Endothelial cell (in vitro differentiated cells): ENCODE results near the gene RNPS1. TPM values are rescaled to one million over a fixed set of nuclear protein-coding genes. Genes with fewer than 3 reads are reported as not detected.

Experiments used
- DNase-seq: peaks from one replicate; pipeline ENCODE4 v3.0.0; 2021; ENCODE audit warnings: low spot score
- H3K27ac Mint-ChIP-seq: one replicate; pipeline ENCODE4 v1.8.0; 2021; ENCODE audit warnings: mixed read lengths, inconsistent platforms; ENCODE audit not compliant: unreplicated experiment
- H3K27me3 Mint-ChIP-seq: one replicate; pipeline ENCODE4 v1.8.0; 2021; ENCODE audit warnings: mild to moderate bottlenecking, moderate library complexity, mixed read lengths, inconsistent platforms; ENCODE audit not compliant: unreplicated experiment
- H3K36me3 Mint-ChIP-seq: one replicate; pipeline ENCODE4 v1.8.0; 2021; ENCODE audit warnings: mild to moderate bottlenecking, low read depth, mixed read lengths, inconsistent platforms; ENCODE audit not compliant: unreplicated experiment
- H3K4me1 Mint-ChIP-seq: one replicate; pipeline ENCODE4 v1.8.0; 2021; ENCODE audit warnings: mild to moderate bottlenecking, mixed read lengths, inconsistent platforms; ENCODE audit not compliant: unreplicated experiment
- H3K4me3 Mint-ChIP-seq: one replicate; pipeline ENCODE4 v1.8.0; 2021; ENCODE audit warnings: mild to moderate bottlenecking, mixed read lengths, inconsistent platforms; ENCODE audit not compliant: unreplicated experiment
- H3K9me3 Mint-ChIP-seq: one replicate; pipeline ENCODE4 v1.8.0; 2021; ENCODE audit warnings: mixed read lengths, inconsistent platforms; ENCODE audit not compliant: unreplicated experiment
- total RNA-seq: library from RNA; stranded (reverse); fragmentation: NEBNext Ultra II Directional; extraction: Animal tissue kit (Norgen Biotek cat#: 25700); gene quantifications from one replicate; pipeline ENCODE4 v1.2.1, GENCODE V29; 2021; ENCODE audit not compliant: unreplicated experiment
- TF ChIP-seq, protein P1 (sequence below): fragments of 200-600 bp; sonication (generic); IDR thresholded peaks from one replicate; pipeline ENCODE4 v1.5.0; 2021; ENCODE audit warnings: antibody characterized with exemption; ENCODE audit not compliant: unreplicated experiment

Gene RNPS1
- total RNA-seq, 1 donor from 2014 or later = 203 TPM

DNA sequence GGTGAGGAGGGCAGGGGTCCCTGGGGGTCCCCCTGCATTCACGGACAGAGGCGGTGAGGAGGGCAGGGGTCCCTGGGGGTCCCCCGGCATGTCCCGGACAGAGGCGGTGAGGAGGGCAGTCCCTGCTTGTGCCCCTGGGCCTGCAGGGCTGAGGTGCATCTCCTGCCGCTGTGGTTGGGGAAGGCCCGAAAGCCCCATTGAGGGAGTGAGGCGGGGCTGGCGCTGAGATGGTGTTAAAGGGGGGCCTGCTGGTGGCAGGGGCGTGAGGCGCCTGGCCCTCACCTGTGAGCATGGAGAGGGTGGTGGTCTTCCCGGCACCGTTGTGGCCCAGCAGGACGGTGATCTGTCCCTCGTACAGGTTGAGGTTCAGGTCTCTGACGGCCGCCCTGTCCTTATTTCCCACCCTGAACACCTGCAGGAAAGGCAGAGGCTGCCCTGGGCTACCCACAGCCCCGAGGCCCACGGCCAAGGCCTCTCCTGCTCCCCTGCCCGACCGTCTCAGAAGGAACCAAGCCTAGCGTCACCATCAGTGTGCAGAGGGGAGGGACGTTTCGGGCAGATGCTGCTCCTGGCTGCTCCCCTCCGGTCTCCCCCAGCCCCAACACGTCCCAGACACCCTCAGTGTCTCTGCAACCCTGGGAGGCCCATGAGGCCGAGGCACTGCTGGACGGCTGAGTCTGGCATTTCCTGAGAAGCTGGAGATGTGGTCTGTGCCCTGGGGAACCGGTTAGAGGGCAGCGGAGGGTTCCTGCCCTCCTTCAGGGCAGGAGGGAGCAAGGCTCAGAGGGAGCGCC, 31.4 kb upstream of the RNPS1 start:
- H3K4me3 Mint-ChIP-seq = no peak overlapping the region
- no peaks in the 10 kb centered on the region for H3K36me3 Mint-ChIP-seq
- no peak overlapping the region for H3K27ac Mint-ChIP-seq
- H3K27me3 Mint-ChIP-seq = peaks cover 2% of the 10 kb centered on the region
- no peaks in the 10 kb centered on the region for H3K4me1 Mint-ChIP-seq
- no peak for DNase-seq
- no peaks in the 10 kb centered on the region for H3K9me3 Mint-ChIP-seq
- TF ChIP-seq, protein P1, sequence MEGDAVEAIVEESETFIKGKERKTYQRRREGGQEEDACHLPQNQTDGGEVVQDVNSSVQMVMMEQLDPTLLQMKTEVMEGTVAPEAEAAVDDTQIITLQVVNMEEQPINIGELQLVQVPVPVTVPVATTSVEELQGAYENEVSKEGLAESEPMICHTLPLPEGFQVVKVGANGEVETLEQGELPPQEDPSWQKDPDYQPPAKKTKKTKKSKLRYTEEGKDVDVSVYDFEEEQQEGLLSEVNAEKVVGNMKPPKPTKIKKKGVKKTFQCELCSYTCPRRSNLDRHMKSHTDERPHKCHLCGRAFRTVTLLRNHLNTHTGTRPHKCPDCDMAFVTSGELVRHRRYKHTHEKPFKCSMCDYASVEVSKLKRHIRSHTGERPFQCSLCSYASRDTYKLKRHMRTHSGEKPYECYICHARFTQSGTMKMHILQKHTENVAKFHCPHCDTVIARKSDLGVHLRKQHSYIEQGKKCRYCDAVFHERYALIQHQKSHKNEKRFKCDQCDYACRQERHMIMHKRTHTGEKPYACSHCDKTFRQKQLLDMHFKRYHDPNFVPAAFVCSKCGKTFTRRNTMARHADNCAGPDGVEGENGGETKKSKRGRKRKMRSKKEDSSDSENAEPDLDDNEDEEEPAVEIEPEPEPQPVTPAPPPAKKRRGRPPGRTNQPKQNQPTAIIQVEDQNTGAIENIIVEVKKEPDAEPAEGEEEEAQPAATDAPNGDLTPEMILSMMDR = no peak

DNA sequence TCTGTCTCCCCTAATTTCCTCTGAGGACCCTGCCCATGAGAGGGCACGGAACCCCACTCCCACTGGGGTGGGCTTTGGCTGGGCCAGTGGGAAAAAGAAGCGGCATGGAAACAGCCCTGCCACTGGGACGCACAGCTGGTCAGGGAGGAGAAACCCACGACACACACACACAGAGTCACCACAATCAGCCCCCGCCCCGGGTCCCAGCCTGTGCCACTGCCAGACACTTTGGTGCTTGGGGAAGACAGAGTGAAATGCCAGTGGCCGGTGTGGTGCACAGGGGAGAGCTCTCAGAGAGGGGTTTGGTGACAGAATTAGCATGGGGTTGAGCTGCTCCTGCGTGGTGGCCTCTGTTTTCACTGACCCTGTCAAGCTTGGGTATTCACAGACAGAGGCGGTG, 30.7 kb upstream of the RNPS1 start:
- H3K27me3 Mint-ChIP-seq = peaks cover 2% of the 10 kb centered on the region
- DNase-seq = no peak

DNA sequence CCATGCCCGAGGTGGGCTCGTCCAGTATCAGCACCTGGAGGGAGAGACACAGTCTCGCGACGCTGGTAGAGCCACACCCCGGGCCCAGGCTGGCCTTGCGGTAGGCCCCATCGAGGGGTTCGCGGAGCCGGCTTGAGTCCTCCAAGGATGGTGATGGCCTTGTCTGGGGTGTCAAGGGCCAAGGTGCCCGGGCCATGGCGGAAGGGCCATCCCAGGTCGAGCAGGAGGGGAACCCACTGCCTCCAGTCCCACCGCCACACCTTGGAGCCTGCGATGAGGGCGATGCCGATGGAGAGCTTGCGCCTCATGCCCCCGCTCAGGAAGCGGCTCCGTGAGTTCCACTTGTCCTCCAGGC, 29.6 kb upstream of the RNPS1 start:
- H3K36me3 Mint-ChIP-seq = no peaks in the 10 kb centered on the region
- H3K9me3 Mint-ChIP-seq = no peaks in the 10 kb centered on the region
- H3K4me3 Mint-ChIP-seq = no peak overlapping the region
- no peak for DNase-seq
- H3K27ac Mint-ChIP-seq = no peak overlapping the region
- H3K4me1 Mint-ChIP-seq = no peaks in the 10 kb centered on the region
- TF ChIP-seq, protein P1 = no peak
- H3K27me3 Mint-ChIP-seq = no peaks in the 10 kb centered on the region

More for the DNA sequence above, 30.7 kb upstream of the RNPS1 start:
- Mint-ChIP-seq H3K27ac (no peak overlapping the region), H3K4me3 (no peak overlapping the region), H3K9me3 (no peaks in the 10 kb centered on the region), H3K4me1 (no peaks in the 10 kb centered on the region), H3K36me3 (no peaks in the 10 kb centered on the region)
- TF ChIP-seq, protein P1 = no peak

DNA sequence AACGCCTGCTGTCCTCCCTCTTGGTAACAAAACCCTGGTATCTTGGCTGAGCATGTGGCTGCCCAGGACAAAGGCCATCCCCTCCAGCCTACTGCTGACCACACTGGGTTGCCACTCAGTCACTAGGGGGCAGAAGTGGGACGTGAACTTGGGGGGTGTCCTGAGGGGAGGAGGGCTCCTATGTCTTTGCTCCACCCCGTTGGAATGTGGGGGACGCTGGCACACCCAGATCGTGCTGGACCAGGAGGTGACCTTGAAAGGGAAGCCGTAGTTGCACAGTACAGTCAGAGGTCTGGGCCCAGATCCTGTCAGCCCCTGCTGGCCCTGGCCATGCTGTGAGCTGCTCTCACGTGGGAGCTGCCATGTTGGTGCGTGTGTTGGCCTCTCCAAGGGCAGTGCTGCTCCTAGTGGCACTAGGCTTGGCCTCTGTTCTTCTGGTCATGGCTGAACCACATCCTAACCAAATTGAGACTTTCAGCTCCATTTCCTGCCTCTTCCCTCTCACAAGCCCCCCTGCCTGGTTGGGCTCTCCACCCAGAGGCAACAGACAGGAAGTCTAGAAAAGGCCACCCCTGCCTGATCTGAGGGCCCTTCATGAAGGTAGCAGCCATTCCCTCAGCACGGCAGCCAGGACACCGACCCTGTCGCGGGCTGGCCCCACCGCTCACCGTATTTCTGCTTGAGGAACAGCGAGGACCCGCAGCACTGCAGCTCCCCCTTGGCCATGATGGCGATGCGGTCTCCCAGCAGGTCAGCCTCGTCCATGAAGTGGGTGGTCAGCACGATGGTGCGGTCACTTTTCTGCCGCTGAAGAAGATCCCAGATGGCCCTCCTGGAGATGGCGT, 29.0 kb upstream of the RNPS1 start:
- Mint-ChIP-seq H3K4me1 (no peaks in the 10 kb centered on the region), H3K36me3 (no peaks in the 10 kb centered on the region), H3K27ac (no peak overlapping the region), H3K27me3 (no peaks in the 10 kb centered on the region), H3K4me3 (peak overlapping the region; percentile 25), H3K9me3 (no peaks in the 10 kb centered on the region)
- TF ChIP-seq, protein P1 = no peak
- DNase-seq = no peak
